Panc1 (cell line): ENCODE results near the gene SETD3. TPM values are rescaled to one million over a fixed set of nuclear protein-coding genes. Genes with fewer than 3 reads are reported as not detected.

Experiments used
- ATAC-seq: fragments of 200-7000 bp; cut with Tn5 transposase; 2 replicates; pipeline ENCODE4 v1.9.1; 2020; ENCODE audit warnings: mild to moderate bottlenecking, moderate library complexity
- Bru-seq: library from RNA; stranded (reverse); fragments of 400-500 nt; gene quantifications from one replicate; lab custom pipeline; 2021; lab: Mats Ljungman, UMichigan
- BruChase-seq, 2 experiments: library from RNA; stranded (reverse); fragments of 400-500 nt; gene quantifications; one replicate each; lab custom pipeline; 2021; lab: Mats Ljungman, UMichigan
- BruUV-seq: library from RNA; stranded (reverse); fragments of 400-500 nt; replicated peaks from 2 replicates; lab custom pipeline; 2021; lab: Mats Ljungman, UMichigan
- CTCF ChIA-PET: fragments of 300-600 bp; sonication (Branson Sonifier 250); formaldehyde crosslinking; loops from one replicate; lab custom pipeline; 2022; ENCODE audit warnings: antibody characterized with exemption; lab: Charles Lee
- POLR2A ChIA-PET: fragments of 300-600 bp; sonication (Branson Sonifier 250); formaldehyde crosslinking; loops from one replicate; lab custom pipeline; 2022; ENCODE audit warnings: antibody characterized with exemption; lab: Charles Lee
- DNase-seq: peaks from one replicate; pipeline ENCODE4 v3.0.0-alpha.2; 2010; ENCODE audit warnings: low read depth, low spot score
- H3K27ac ChIP-seq: 2 replicates; pipeline ENCODE4 v1.5.1; 2011; ENCODE audit warnings: mild to moderate bottlenecking, low read length, inconsistent platforms
- H3K27me3 ChIP-seq: fragments of 200-500 bp; sonication (Bioruptor generic); 2 replicates; pipeline ENCODE4 v1.6.0; 2014; ENCODE audit warnings: low read length, inconsistent platforms; ENCODE audit not compliant: control insufficient read depth, insufficient read depth
- H3K36me3 ChIP-seq: fragments of 200-500 bp; sonication (Bioruptor generic); 2 replicates; pipeline ENCODE4 v1.5.1; 2014; ENCODE audit warnings: inconsistent platforms, mild to moderate bottlenecking, low read length, moderate library complexity; ENCODE audit not compliant: control insufficient read depth, insufficient read depth
- H3K4me1 ChIP-seq: 2 replicates; pipeline ENCODE4 v1.5.1; 2011; ENCODE audit warnings: inconsistent platforms, mild to moderate bottlenecking, low read length, moderate library complexity; ENCODE audit not compliant: control insufficient read depth, insufficient read depth
- H3K4me3 ChIP-seq, 2 experiments: 2 replicates each; pipeline ENCODE4 v1.5.1; 2011 to 2012; ENCODE audit warnings: low read depth in 2 of 2, low read length in 2 of 2, mild to moderate bottlenecking in 2 of 2, inconsistent platforms in 1 of 2, moderate library complexity in 1 of 2
- H3K9me3 ChIP-seq: fragments of 200-500 bp; sonication (Bioruptor generic); 2 replicates; pipeline ENCODE4 v1.5.1; 2014; ENCODE audit warnings: low read depth, mild to moderate bottlenecking, inconsistent platforms, low read length, moderate library complexity; ENCODE audit not compliant: control insufficient read depth, insufficient read depth
- POLR2AphosphoS5 ChIP-seq: IDR thresholded peaks from 2 replicates; pipeline ENCODE4 v1.6.1; 2012; ENCODE audit warnings: mild to moderate bottlenecking, low read depth, low read length, moderate library complexity
- SIN3A ChIP-seq: IDR thresholded peaks from 2 replicates; pipeline ENCODE4 v1.6.1; 2012; ENCODE audit warnings: low read depth, mild to moderate bottlenecking, low read length, moderate library complexity, borderline replicate concordance; ENCODE audit not compliant: insufficient read depth
- TCF7L2 ChIP-seq: IDR thresholded peaks from 2 replicates; pipeline ENCODE4 v1.6.1; 2011; ENCODE audit warnings: mild to moderate bottlenecking, low read depth, low read length, inconsistent platforms
- in situ Hi-C: cut with HindIII; loops from 2 replicates; pipeline ENCODE4 v1.10.0; 2016; ENCODE audit warnings: low sequenced_read_pairs, low pct_unique_long_range_greater_than_20kb
- intact Hi-C: fragments of 100-400 bp; cut with micrococcal nuclease; formaldehyde crosslinking; loops from one replicate; pipeline ENCODE4 v1.10.0; 2022; ENCODE audit not compliant: unreplicated experiment
- long read RNA-seq: library from polyadenylated mRNA; unstranded; transcript quantifications from one replicate; pipeline ENCODE4 v2.0.0, GENCODE V29; 2021; ENCODE audit not compliant: unreplicated experiment
- polyA plus RNA-seq: library from polyadenylated mRNA; unstranded; fragments of >200 nt; gene quantifications from one replicate; pipeline ENCODE4 v1.2.1, GENCODE V29; 2012; ENCODE audit warnings: missing spikeins; ENCODE audit not compliant: insufficient read length
- total RNA-seq: library from RNA; stranded (reverse); gene quantifications from one replicate; pipeline ENCODE4 v1.2.1, GENCODE V29; 2021; ENCODE audit not compliant: unreplicated experiment
- TF ChIP-seq, protein P1 (sequence below), 2 experiments: IDR thresholded peaks; 2 replicates each; pipeline ENCODE4 v1.6.1; 2011 to 2012; ENCODE audit warnings: low read depth in 2 of 2, control low read depth in 1 of 2, low read length in 1 of 2, mild to moderate bottlenecking in 1 of 2, moderate library complexity in 1 of 2; ENCODE audit not compliant: insufficient read depth in 1 of 2
- TF ChIP-seq, protein P2 (sequence below): fragments of 450-650 bp; IDR thresholded peaks from 2 replicates; pipeline ENCODE4 v1.5.1; 2017; ENCODE audit warnings: mild to moderate bottlenecking

SETD3 gene
- total RNA-seq (51.1 TPM), Bru-seq, nascent RNA (percentile 79 among the genes with signal in this experiment), BruChase-seq, experiment 1, labeled RNA remaining after a 2-hour chase (percentile 77 among the genes with signal in this experiment), BruChase-seq, experiment 2, labeled RNA remaining after a 6-hour chase (percentile 80 among the genes with signal in this experiment)
- 25.3 TPM for polyA plus RNA-seq
- long read RNA-seq, transcript SETD3-202 (13 exons, 2,878 nt) = major isoform, 78 of 135 reads
- long read RNA-seq, partial matches to known transcripts = 22 of 135 reads
- long read RNA-seq, other reads (novel, unspliced or antisense) = 33 of 135 reads

DNA sequence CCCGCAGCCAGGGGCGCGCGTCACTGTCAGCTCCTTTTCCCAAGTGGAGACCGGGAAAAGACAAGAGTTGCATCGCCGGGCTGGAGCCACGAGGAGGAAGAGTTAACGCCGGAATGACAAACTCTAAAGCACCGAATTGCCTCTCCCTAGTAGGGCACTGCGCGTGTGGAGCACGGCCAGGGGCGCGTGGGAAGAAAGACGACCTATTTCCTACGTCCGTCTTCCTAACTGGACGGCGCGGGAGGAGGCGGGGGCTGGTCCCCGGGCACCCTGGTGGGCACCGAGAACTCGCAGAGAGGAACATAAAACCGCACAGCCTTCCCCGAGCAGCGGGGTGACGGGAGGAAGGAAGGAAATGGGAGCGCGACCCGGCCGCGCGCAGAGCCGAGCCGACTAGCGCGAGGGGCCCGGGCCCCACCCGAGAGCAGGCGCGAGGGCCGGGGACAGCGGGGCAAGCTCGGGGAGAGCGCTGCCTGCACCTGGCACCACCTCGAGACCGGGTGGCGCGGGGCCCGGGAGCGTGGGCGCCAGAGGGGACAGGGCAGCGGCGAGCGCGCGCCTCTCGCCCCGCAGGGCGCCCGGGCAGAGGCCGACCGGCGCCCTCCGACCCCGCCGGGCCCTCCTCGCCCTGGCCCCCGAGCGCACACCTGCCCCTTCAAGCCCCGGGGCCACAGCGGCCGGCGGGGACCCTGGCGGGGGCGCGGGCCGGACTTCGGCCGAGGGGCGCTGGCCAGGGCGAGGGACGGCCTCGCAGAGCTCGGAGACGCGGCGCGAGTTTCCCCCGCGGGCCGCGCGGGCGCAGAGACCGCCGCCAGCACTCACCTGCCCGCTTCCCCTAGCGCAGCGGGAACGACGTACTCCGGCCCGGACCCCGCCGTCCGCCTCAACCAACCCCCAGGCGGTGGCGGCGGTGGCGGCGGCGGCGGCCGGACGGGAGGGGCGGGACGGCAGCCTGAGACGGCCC lies at the start of gene SETD3:
Gene SETD3 (minus strand): TSS at position 954 of the 964 bp plus-strand sequence. CDS start 15,054 bp downstream, outside the sequence.
- DNase-seq = no peak
- no TSS peak for BruUV-seq
- TF ChIP-seq TCF7L2 (no peak), SIN3A (0 out of 2 replicates have a peak, but pooled peaks have one; percentile 19)
- Histone ChIP-seq H3K27ac (peak within 1 kb of the TSS; percentile 84), H3K9me3 (no peaks in the 10 kb centered on the region), H3K4me1 (peaks cover 28% of the 10 kb centered on the region), H3K36me3 (peaks cover 5% of the 10 kb centered on the region; the same call in 1 of the 2 replicates), H3K4me3 (peak within 1 kb of the TSS; percentile 93 to 98), H3K27me3 (no peaks in the 10 kb centered on the region)
- in situ Hi-C loops (no loop called here), intact Hi-C loops (no loop called here)
- ATAC-seq = peak; percentile 2; the same call in 1 of the 2 replicates
- ChIA-PET CTCF (interaction anchor here (0.7 kb wide), 1 partner anchor 139 kb away, joined by 3 read pairs; no protein-coding TSS in a partner anchor), POLR2A (no interaction called here)

DNA sequence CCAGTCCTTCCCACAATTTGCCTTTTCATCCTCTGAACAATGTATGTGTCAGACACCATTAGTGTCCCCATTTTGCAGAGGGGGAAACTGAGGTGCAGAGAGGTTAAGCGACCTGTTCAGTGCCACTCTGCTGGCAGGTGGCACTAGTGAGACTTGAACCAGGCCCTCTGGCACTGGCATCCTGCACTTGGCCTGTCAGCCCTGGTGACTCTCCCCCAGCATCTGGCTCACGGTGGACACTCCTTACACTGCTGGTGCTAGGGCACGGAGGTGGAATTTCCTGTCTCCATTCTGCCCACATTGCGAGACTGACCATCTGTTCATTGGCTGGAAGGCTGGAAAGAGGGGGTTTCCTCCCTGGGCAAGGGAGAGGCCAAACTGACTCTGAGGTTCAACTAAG lies 49.2 kb upstream of the SETD3 start:
- peaks cover 51% of the 10 kb centered on the region for H3K4me1 ChIP-seq
- H3K9me3 ChIP-seq = no peaks in the 10 kb centered on the region
- in situ Hi-C loops (no loop called here), intact Hi-C loops (no loop called here)
- no peaks in the 10 kb centered on the region for H3K27me3 ChIP-seq
- BruUV-seq = no TSS peak
- H3K4me3 ChIP-seq = no peak overlapping the region
- H3K36me3 ChIP-seq = no peaks in the 10 kb centered on the region
- CTCF ChIA-PET = no interaction called here
- POLR2A ChIA-PET = no interaction called here
- DNase-seq = no peak
- H3K27ac ChIP-seq = no peak overlapping the region
- TF ChIP-seq, protein P1, sequence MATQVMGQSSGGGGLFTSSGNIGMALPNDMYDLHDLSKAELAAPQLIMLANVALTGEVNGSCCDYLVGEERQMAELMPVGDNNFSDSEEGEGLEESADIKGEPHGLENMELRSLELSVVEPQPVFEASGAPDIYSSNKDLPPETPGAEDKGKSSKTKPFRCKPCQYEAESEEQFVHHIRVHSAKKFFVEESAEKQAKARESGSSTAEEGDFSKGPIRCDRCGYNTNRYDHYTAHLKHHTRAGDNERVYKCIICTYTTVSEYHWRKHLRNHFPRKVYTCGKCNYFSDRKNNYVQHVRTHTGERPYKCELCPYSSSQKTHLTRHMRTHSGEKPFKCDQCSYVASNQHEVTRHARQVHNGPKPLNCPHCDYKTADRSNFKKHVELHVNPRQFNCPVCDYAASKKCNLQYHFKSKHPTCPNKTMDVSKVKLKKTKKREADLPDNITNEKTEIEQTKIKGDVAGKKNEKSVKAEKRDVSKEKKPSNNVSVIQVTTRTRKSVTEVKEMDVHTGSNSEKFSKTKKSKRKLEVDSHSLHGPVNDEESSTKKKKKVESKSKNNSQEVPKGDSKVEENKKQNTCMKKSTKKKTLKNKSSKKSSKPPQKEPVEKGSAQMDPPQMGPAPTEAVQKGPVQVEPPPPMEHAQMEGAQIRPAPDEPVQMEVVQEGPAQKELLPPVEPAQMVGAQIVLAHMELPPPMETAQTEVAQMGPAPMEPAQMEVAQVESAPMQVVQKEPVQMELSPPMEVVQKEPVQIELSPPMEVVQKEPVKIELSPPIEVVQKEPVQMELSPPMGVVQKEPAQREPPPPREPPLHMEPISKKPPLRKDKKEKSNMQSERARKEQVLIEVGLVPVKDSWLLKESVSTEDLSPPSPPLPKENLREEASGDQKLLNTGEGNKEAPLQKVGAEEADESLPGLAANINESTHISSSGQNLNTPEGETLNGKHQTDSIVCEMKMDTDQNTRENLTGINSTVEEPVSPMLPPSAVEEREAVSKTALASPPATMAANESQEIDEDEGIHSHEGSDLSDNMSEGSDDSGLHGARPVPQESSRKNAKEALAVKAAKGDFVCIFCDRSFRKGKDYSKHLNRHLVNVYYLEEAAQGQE (IDR thresholded peaks at IDR 0.05; ENCODE audit: insufficient read depth in 1 of 2, low read depth in 2 of 2, low read length in 1 of 2) = no peak
- TF ChIP-seq POLR2AphosphoS5 = no peak
- no peak for TF ChIP-seq TCF7L2
- TF ChIP-seq SIN3A = no peak
- TF ChIP-seq, protein P2, sequence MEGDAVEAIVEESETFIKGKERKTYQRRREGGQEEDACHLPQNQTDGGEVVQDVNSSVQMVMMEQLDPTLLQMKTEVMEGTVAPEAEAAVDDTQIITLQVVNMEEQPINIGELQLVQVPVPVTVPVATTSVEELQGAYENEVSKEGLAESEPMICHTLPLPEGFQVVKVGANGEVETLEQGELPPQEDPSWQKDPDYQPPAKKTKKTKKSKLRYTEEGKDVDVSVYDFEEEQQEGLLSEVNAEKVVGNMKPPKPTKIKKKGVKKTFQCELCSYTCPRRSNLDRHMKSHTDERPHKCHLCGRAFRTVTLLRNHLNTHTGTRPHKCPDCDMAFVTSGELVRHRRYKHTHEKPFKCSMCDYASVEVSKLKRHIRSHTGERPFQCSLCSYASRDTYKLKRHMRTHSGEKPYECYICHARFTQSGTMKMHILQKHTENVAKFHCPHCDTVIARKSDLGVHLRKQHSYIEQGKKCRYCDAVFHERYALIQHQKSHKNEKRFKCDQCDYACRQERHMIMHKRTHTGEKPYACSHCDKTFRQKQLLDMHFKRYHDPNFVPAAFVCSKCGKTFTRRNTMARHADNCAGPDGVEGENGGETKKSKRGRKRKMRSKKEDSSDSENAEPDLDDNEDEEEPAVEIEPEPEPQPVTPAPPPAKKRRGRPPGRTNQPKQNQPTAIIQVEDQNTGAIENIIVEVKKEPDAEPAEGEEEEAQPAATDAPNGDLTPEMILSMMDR = no peak
- ATAC-seq = no peak
